CD4-positive, alpha-beta T cell (primary cell): Measurements from ENCODE around the gene SREBF1. TPM values are rescaled to one million over a fixed set of nuclear protein-coding genes. Genes with fewer than 3 reads are reported as not detected.

ENCODE experiments used
- ATAC-seq: fragments of 200-7000 bp; cut with Tn5 transposase; one replicate; pipeline ENCODE4 v1.10.0; 2022; ENCODE audit warnings: mild to moderate bottlenecking; ENCODE audit not compliant: poor library complexity
- CTCF ChIA-PET: fragments of 350-600 bp; sonication (Branson Sonifier 250); formaldehyde crosslinking; loops from one replicate; lab custom pipeline; 2021; ENCODE audit warnings: antibody characterized with exemption, inconsistent platforms; lab: Charles Lee
- POLR2A ChIA-PET: fragments of 350-600 bp; sonication (Branson Sonifier 250); formaldehyde crosslinking; loops from one replicate; lab custom pipeline; 2021; ENCODE audit warnings: antibody characterized with exemption, inconsistent platforms; lab: Charles Lee
- DNase-seq, 14 experiments: peaks; one replicate each; pipeline ENCODE4 v3.0.0-alpha.2; 2013 to 2020; ENCODE audit warnings: mixed read lengths in 2 of 14
- H3K27ac ChIP-seq, 2 donors: one replicate each; pipeline versions ENCODE4 v1.5.1 to v1.7.0; 2013; ENCODE audit warnings: low read length in 2 of 2, low read depth in 1 of 2, mild to moderate bottlenecking in 1 of 2
- H3K27me3 ChIP-seq, 2 experiments: 1 replicate in 1 of 2; 2 replicates in 1 of 2; pipeline versions ENCODE4 v1.6.1 to v1.7.0; 2013; ENCODE audit warnings: low read length in 2 of 2, control low read depth in 1 of 2, mild to moderate bottlenecking in 1 of 2, moderate library complexity in 1 of 2; ENCODE audit not compliant: insufficient read depth in 2 of 2, control insufficient read depth in 1 of 2
- H3K36me3 ChIP-seq: one replicate; pipeline ENCODE4 v1.6.1; 2013; ENCODE audit warnings: low read length, control low read depth; ENCODE audit not compliant: insufficient read depth
- H3K4me1 ChIP-seq: one replicate; pipeline ENCODE4 v1.6.1; 2013; ENCODE audit warnings: low read length, control low read depth; ENCODE audit not compliant: insufficient read depth
- H3K4me3 ChIP-seq: one replicate; pipeline ENCODE4 v1.5.1; 2013; ENCODE audit warnings: mild to moderate bottlenecking, low read length, moderate library complexity
- H3K9me3 ChIP-seq, 2 experiments: 1 replicate in 1 of 2; 2 replicates in 1 of 2; pipeline versions ENCODE4 v1.6.1 to v1.7.0; 2013; ENCODE audit warnings: low read length in 2 of 2, mild to moderate bottlenecking in 2 of 2, control low read depth in 1 of 2, moderate library complexity in 1 of 2; ENCODE audit not compliant: control insufficient read depth in 1 of 2, insufficient read depth in 1 of 2
- H3K27ac Mint-ChIP-seq: one replicate; pipeline ENCODE4 v1.8.0; 2020; ENCODE audit warnings: mixed read lengths
- H3K27me3 Mint-ChIP-seq: one replicate; pipeline ENCODE4 v1.8.0; 2021; ENCODE audit warnings: mixed read lengths
- H3K36me3 Mint-ChIP-seq: one replicate; pipeline ENCODE4 v1.8.0; 2021; ENCODE audit warnings: low read depth, mixed read lengths
- H3K4me1 Mint-ChIP-seq: one replicate; pipeline ENCODE4 v1.8.0; 2021; ENCODE audit warnings: low read depth, mixed read lengths
- H3K4me3 Mint-ChIP-seq: one replicate; pipeline ENCODE4 v1.8.0; 2020; ENCODE audit warnings: mild to moderate bottlenecking, mixed read lengths
- H3K9me3 Mint-ChIP-seq: one replicate; pipeline ENCODE4 v1.8.0; 2020; ENCODE audit warnings: mixed read lengths
- intact Hi-C, 2 experiments: fragments of 100-400 bp; cut with DNase I in 1 of 2; cut with micrococcal nuclease in 1 of 2; formaldehyde crosslinking; loops; one replicate each; pipeline versions ENCODE4 v1.15.1 to v1.9.0; 2023 to 2025; cut with DNase I, micrococcal nuclease
- total RNA-seq, 174 experiments: library from RNA in 2 of 174; stranded (reverse) in 2 of 174; gene quantifications; one replicate each; pipeline ENCODE4 v1.2.3 and lab custom pipeline; 2021 to 2026
- TF ChIP-seq, protein P1 (sequence below): fragments of 200-600 bp; IDR thresholded peaks from one replicate; pipeline ENCODE4 v1.8.0; 2022; ENCODE audit warnings: antibody characterized with exemption, mild to moderate bottlenecking

The SREBF1 gene
- total RNA-seq, 2 experiments from 2014 or later, result 249 to 264 TPM

DNA sequence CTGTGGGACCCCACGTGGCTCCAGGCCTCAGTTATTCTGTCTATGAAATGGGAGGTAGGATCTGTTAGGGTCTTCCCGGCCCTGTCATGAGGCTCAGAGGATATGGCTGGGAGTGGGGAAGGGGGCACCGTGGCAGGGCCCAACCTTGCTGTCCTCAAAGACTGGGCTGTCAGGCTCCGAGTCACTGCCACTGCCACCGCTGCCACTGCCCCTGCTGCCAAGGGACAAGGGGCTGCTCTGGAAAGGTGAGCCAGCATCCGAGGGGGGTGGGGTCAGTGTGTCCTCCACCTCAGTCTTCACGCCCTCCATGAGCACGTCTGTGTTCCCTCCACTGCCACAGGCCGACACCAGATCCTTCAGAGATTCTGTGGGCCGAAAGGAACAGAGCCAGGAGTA, 19.2 kb downstream of the SREBF1 start:
- intact Hi-C loops, result no loop called here
- ChIA-PET POLR2A (no interaction called here), CTCF (no interaction called here)
- no peak overlapping the region for H3K27ac ChIP-seq
- Mint-ChIP-seq H3K27me3 (no peaks in the 10 kb centered on the region), H3K9me3 (no peaks in the 10 kb centered on the region), H3K4me1 (peaks cover 29% of the 10 kb centered on the region), H3K4me3 (no peak overlapping the region), H3K27ac (no peak overlapping the region), H3K36me3 (peaks cover 57% of the 10 kb centered on the region)
- ATAC-seq, result no peak
- no peak for DNase-seq
- no peak overlapping the region for H3K4me3 ChIP-seq
- no peaks in the 10 kb centered on the region for H3K27me3 ChIP-seq
- H3K36me3 ChIP-seq, result peaks cover 74% of the 10 kb centered on the region
- TF ChIP-seq, protein P1, sequence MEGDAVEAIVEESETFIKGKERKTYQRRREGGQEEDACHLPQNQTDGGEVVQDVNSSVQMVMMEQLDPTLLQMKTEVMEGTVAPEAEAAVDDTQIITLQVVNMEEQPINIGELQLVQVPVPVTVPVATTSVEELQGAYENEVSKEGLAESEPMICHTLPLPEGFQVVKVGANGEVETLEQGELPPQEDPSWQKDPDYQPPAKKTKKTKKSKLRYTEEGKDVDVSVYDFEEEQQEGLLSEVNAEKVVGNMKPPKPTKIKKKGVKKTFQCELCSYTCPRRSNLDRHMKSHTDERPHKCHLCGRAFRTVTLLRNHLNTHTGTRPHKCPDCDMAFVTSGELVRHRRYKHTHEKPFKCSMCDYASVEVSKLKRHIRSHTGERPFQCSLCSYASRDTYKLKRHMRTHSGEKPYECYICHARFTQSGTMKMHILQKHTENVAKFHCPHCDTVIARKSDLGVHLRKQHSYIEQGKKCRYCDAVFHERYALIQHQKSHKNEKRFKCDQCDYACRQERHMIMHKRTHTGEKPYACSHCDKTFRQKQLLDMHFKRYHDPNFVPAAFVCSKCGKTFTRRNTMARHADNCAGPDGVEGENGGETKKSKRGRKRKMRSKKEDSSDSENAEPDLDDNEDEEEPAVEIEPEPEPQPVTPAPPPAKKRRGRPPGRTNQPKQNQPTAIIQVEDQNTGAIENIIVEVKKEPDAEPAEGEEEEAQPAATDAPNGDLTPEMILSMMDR, result no peak
- H3K9me3 ChIP-seq, result no peaks in the 10 kb centered on the region
- peaks cover 38% of the 10 kb centered on the region for H3K4me1 ChIP-seq

DNA sequence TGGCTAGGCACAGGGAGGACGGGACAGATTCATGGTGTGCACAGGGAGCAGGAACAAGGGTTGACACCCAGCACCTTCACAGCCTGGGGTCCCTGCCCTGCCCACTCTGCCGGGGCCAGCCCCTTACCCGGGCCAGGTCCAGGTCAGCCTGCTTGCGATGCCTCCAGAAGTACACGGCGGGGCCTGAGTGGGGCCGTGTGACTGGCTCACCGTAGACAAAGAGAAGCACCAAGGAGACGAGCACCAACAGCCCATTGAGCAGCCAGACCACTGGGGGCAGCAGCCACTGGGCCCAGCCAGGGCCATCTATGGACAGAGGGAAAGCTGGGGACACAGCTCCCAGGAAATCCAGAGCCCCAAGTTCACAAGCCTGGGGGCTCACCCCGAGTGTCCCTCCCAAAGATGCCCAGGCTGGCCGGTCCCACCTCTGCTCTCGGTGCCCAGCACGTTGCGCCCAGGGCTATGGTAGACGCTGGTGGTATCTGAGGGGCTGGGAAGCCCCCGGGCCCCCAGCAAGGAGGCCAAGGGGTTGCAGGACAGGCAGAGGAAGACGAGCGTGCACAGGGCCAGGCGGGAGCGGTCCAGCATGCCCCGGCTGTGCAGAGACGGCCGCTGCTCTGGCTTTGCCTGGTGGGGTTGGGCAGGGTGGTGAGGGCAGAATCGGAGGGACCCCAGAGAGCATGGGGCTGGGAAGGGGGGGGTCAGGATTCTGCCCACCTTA, 19.8 kb downstream of the SREBF1 start:
- no peak overlapping the region for H3K27ac Mint-ChIP-seq
- CTCF ChIA-PET, result no interaction called here

GRCh38 chr17:17816240-17816814, 20.5 kb downstream of the SREBF1 start:
- H3K36me3 ChIP-seq, result peaks cover 69% of the 10 kb centered on the region
- peaks cover 68% of the 10 kb centered on the region for H3K36me3 Mint-ChIP-seq
- ATAC-seq, result no peak

More for the DNA sequence above, 19.8 kb downstream of the SREBF1 start:
- intact Hi-C loops, result no loop called here
- TF ChIP-seq, protein P1, result no peak
- H3K4me1 ChIP-seq, result peaks cover 38% of the 10 kb centered on the region
- no peak overlapping the region for H3K4me3 Mint-ChIP-seq
- no peak for DNase-seq
- H3K36me3 Mint-ChIP-seq, result peaks cover 62% of the 10 kb centered on the region
- no peaks in the 10 kb centered on the region for H3K27me3 ChIP-seq
- H3K9me3 Mint-ChIP-seq, result no peaks in the 10 kb centered on the region
- ATAC-seq, result no peak
- no peaks in the 10 kb centered on the region for H3K27me3 Mint-ChIP-seq
- POLR2A ChIA-PET, result no interaction called here
- no peak overlapping the region for H3K4me3 ChIP-seq
- no peak overlapping the region for H3K27ac ChIP-seq
- H3K36me3 ChIP-seq, result peaks cover 72% of the 10 kb centered on the region
- peaks cover 27% of the 10 kb centered on the region for H3K4me1 Mint-ChIP-seq
- no peaks in the 10 kb centered on the region for H3K9me3 ChIP-seq

More at GRCh38 chr17:17816240-17816814, 20.5 kb downstream of the SREBF1 start:
- H3K27me3 Mint-ChIP-seq, result no peaks in the 10 kb centered on the region
- no peaks in the 10 kb centered on the region for H3K9me3 Mint-ChIP-seq
- H3K27ac Mint-ChIP-seq, result no peak overlapping the region
- peaks cover 25% of the 10 kb centered on the region for H3K4me1 Mint-ChIP-seq
- H3K4me3 ChIP-seq, result no peak overlapping the region
- no peak overlapping the region for H3K27ac ChIP-seq
- POLR2A ChIA-PET, result no interaction called here
- H3K27me3 ChIP-seq, result no peaks in the 10 kb centered on the region
- no peak overlapping the region for H3K4me3 Mint-ChIP-seq
- CTCF ChIA-PET, result no interaction called here
- peaks cover 35% of the 10 kb centered on the region for H3K4me1 ChIP-seq
- no peak for DNase-seq
- TF ChIP-seq, protein P1, result no peak
- intact Hi-C loops, result no loop called here
- no peaks in the 10 kb centered on the region for H3K9me3 ChIP-seq
